ENCODE data around the gene CTDSP1. TPM values are rescaled to one million over a fixed set of nuclear protein-coding genes. Genes with fewer than 3 reads are reported as not detected.

The CTDSP1 gene
- total and polyA plus RNA-seq, 7 donors = 75.1 to 120 (median 82.6) TPM

DNA sequence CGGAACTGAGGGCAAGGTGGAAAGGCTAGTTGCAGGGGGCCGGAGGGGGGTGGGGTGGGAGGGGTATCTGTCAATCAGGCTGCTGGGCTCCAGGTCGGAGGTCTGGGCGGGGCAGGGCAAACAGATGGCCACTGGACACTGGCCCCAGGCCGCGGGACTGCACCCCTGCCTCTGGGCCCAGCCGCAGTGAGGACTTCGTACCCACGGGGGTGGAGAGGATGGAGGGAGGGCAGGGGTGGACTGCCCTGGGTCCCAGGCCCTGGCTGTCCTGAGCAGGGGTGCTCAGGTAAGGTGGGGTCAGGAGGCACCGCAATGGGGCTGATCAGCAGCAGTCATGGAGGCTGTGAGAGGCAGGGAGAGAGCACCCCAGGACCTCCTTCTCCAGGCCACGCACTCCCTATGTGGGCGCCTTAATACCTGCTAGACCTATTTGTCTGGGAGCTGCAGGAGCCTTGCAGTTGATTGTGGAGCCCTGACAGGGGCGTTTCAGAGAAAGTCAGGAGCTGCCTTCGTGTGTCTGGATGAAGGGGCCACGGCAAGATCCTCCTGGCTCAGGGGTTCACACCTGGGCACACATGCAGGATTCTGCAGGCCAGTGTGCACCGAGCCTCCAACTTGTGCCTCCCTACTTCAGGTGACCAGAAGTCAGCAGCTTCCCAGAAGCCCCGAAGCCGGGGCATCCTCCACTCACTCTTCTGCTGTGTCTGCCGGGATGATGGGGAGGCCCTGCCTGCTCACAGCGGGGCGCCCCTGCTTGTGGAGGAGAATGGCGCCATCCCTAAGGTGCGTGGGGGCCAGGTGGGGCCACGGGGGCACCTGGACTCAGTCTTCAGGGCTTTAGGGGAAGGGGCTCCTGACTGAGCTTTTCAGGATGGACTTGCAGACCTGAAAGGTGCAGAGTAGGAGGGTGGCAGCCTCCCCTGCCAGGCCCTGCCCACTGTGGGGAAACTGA, 1.5 kb downstream of the CTDSP1 start:
- Histone ChIP-seq H3K27me3 (no peaks in the 10 kb centered on the region), H3K4me3 (peak overlapping the region; percentile 92 to 100 (median 98)), H3K27ac (peak overlapping the region; percentile 97 to 100 (median 100)), H3K4me1 (peaks cover 0 to 63% (median 56%) of the 10 kb centered on the region in 4 donors), H3K36me3 (peaks cover 11 to 40% (median 31%) of the 10 kb centered on the region in 4 donors), H3K9me3 (no peaks in the 10 kb centered on the region)
- intact Hi-C loops (cut with DNase I) = loop anchor here (10.0 kb wide), 1 partner anchor 254 kb away; the partner anchor contains the start of genes BCS1L and ZNF142
- TF ChIP-seq, protein P1, sequence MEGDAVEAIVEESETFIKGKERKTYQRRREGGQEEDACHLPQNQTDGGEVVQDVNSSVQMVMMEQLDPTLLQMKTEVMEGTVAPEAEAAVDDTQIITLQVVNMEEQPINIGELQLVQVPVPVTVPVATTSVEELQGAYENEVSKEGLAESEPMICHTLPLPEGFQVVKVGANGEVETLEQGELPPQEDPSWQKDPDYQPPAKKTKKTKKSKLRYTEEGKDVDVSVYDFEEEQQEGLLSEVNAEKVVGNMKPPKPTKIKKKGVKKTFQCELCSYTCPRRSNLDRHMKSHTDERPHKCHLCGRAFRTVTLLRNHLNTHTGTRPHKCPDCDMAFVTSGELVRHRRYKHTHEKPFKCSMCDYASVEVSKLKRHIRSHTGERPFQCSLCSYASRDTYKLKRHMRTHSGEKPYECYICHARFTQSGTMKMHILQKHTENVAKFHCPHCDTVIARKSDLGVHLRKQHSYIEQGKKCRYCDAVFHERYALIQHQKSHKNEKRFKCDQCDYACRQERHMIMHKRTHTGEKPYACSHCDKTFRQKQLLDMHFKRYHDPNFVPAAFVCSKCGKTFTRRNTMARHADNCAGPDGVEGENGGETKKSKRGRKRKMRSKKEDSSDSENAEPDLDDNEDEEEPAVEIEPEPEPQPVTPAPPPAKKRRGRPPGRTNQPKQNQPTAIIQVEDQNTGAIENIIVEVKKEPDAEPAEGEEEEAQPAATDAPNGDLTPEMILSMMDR (IDR thresholded peaks at IDR 0.05) = no peak
- TF ChIP-seq EP300 (IDR thresholded peaks at IDR 0.05) (no peak), POLR2A (IDR thresholded peaks at IDR 0.05) (no peak), POLR2AphosphoS5 (IDR thresholded peaks at IDR 0.05) (no peak)
- WGBS, 2 donors = 25 to 39% methylated on average over 24 of the region's 24 CpGs
- peak; percentile 73 for DNase-seq

DNA sequence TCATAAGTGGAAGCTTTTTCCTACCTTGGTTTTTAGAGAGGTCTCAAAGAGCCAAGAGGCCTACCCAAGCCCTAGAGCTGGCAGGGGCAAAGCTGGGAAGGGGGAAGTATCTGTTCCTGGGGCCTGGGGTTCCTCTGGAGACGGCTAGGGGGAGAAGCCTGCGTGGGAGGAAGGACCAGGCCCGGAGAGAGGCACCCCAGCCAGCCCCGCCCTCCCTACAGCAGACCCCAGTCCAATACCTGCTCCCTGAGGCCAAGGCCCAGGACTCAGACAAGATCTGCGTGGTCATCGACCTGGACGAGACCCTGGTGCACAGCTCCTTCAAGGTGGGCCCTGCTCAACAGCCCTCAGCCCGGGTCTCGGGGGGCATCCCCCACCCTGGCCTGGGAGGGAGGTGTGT, 2.2 kb downstream of the CTDSP1 start:
- H3K4me3 ChIP-seq = peak overlapping the region in 3 of 4 donors; percentile 92 to 98 (median 97)
- H3K27ac ChIP-seq = peak overlapping the region; percentile 97 to 100 (median 100)
- intact Hi-C loops (cut with DNase I) = loop anchor here (10.0 kb wide), 1 partner anchor 253 kb away; the partner anchor contains the start of genes BCS1L and ZNF142

DNA sequence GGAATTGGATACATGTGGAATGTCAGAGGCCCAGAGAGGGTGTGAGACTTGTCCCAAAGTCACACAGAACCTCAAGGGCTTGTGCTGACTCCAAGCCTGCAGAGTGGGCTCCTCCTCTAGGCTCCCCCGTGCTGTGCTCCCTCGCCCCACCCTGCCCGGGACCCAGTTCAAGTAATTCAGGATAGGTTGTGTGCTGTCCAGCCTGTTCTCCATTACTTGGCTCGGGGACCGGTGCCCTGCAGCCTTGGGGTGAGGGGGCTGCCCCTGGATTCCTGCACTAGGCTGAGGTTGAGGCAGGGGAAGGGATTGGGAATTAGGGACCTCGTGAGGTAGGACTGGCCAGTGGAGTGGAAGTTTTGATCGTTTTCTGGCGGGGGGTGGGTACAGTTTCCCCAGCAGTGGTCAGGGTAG, 2.8 kb downstream of the CTDSP1 start:
- H3K36me3 ChIP-seq = peaks cover 11 to 40% (median 31%) of the 10 kb centered on the region in 4 donors
- intact Hi-C loops (cut with DNase I) = loop anchor here (10.0 kb wide), 1 partner anchor 252 kb away; the partner anchor contains the start of genes BCS1L and ZNF142
- peak overlapping the region; percentile 97 to 100 (median 100) for H3K27ac ChIP-seq
- no peak for DNase-seq
- TF ChIP-seq POLR2AphosphoS5 (IDR thresholded peaks at IDR 0.05) (no peak), EP300 (IDR thresholded peaks at IDR 0.05) (no peak), POLR2A (IDR thresholded peaks at IDR 0.05) (no peak)
- TF ChIP-seq, protein P1 (IDR thresholded peaks at IDR 0.05) = no peak
- H3K9me3 ChIP-seq = no peaks in the 10 kb centered on the region
- no peaks in the 10 kb centered on the region for H3K27me3 ChIP-seq
- WGBS, 2 donors = 81 to 83% methylated on average over 8 of the region's 8 CpGs
- H3K4me1 ChIP-seq = peaks cover 0 to 63% (median 52%) of the 10 kb centered on the region in 4 donors
- peak overlapping the region in 1 of 4 donors; percentile 97 for H3K4me3 ChIP-seq

More for the DNA sequence above, 2.2 kb downstream of the CTDSP1 start:
- DNase-seq = peak; percentile 70
- TF ChIP-seq, protein P1 (IDR thresholded peaks at IDR 0.05) = no peak
- no peak for TF ChIP-seq EP300 (IDR thresholded peaks at IDR 0.05)
- no peak for TF ChIP-seq POLR2AphosphoS5 (IDR thresholded peaks at IDR 0.05)
- TF ChIP-seq POLR2A (IDR thresholded peaks at IDR 0.05) = no peak
- no peaks in the 10 kb centered on the region for H3K27me3 ChIP-seq
- WGBS, 2 donors = 71 to 73% methylated on average over 9 of the region's 9 CpGs
- H3K36me3 ChIP-seq = peaks cover 11 to 40% (median 31%) of the 10 kb centered on the region in 4 donors
- H3K4me1 ChIP-seq = peaks cover 0 to 63% (median 53%) of the 10 kb centered on the region in 4 donors
- H3K9me3 ChIP-seq = no peaks in the 10 kb centered on the region

DNA sequence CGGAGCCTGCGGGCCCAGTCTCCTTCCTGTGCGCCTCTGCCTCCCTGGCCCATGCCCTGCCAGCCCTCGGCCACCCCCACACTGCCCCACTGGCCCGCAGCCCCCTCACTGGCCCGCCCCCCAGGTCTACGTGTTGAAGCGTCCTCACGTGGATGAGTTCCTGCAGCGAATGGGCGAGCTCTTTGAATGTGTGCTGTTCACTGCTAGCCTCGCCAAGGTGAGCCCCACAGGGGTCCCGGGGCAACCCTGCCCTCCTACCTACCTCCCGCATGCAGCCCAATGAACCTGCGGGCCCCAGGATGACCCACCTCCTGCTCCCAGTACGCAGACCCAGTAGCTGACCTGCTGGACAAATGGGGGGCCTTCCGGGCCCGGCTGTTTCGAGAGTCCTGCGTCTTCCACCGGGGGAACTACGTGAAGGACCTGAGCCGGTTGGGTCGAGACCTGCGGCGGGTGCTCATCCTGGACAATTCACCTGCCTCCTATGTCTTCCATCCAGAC, 3.3 kb downstream of the CTDSP1 start:
- intact Hi-C loops (cut with DNase I) = loop anchor here (10.0 kb wide), 1 partner anchor 252 kb away; the partner anchor contains the start of genes BCS1L and ZNF142
- Histone ChIP-seq H3K9me3 (no peaks in the 10 kb centered on the region), H3K4me3 (no peak overlapping the region), H3K27ac (peak overlapping the region in 3 of 4 donors; percentile 97 to 100 (median 100)), H3K4me1 (peaks cover 0 to 62% (median 52%) of the 10 kb centered on the region in 4 donors), H3K36me3 (peaks cover 11 to 40% (median 31%) of the 10 kb centered on the region in 4 donors), H3K27me3 (no peaks in the 10 kb centered on the region)
- DNase-seq = peak; percentile 66
- TF ChIP-seq POLR2A (IDR thresholded peaks at IDR 0.05) (no peak), POLR2AphosphoS5 (IDR thresholded peaks at IDR 0.05) (no peak), EP300 (IDR thresholded peaks at IDR 0.05) (no peak)
- TF ChIP-seq, protein P1 (IDR thresholded peaks at IDR 0.05) = no peak
- 88 to 90% methylated on average over 26 of the region's 26 CpGs for WGBS, 2 donors
